ENCODE results near the gene GPR162.

DNA sequence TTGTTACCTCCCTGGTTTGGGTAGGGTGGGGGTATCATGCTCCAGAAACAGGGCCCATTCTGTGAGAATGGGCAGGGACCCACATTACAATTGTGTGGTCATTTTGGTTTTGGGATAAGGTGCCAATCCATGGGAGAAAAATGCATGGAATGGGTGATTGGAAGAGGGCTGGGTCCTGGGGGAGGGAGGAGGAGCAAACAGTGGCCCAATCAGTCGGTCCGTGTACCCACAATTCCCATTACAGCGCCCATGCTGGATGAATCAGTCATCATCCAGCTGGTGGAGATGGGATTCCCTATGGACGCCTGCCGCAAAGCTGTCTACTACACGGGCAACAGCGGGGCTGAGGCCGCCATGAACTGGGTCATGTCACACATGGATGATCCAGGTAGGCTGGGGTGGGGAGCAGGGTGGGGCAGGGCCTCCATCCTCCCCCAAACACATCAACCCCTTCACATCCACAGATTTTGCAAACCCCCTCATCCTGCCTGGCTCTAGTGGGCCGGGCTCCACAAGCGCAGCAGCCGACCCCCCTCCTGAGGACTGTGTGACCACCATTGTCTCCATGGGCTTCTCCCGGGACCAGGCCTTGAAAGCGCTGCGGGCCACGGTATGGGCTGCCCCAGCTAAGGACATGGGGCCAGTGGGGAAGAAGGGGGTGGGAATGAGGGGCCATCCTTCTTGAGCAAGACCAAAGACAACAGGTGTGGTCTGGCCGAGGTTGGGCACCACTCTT, 42.1 kb downstream of the GPR162 start:
- TF ChIP-seq, protein P1, sequence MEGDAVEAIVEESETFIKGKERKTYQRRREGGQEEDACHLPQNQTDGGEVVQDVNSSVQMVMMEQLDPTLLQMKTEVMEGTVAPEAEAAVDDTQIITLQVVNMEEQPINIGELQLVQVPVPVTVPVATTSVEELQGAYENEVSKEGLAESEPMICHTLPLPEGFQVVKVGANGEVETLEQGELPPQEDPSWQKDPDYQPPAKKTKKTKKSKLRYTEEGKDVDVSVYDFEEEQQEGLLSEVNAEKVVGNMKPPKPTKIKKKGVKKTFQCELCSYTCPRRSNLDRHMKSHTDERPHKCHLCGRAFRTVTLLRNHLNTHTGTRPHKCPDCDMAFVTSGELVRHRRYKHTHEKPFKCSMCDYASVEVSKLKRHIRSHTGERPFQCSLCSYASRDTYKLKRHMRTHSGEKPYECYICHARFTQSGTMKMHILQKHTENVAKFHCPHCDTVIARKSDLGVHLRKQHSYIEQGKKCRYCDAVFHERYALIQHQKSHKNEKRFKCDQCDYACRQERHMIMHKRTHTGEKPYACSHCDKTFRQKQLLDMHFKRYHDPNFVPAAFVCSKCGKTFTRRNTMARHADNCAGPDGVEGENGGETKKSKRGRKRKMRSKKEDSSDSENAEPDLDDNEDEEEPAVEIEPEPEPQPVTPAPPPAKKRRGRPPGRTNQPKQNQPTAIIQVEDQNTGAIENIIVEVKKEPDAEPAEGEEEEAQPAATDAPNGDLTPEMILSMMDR (conservative IDR thresholded peaks at IDR 0.05; ENCODE audit: low read depth, low read length): no peak
- TF ChIP-seq CEBPB (IDR thresholded peaks at IDR 0.05; ENCODE audit: low read depth, low read length): no peak

Data from IMR-90 (cell line).